ENCODE data around the gene KRTAP5-1.

DNA sequence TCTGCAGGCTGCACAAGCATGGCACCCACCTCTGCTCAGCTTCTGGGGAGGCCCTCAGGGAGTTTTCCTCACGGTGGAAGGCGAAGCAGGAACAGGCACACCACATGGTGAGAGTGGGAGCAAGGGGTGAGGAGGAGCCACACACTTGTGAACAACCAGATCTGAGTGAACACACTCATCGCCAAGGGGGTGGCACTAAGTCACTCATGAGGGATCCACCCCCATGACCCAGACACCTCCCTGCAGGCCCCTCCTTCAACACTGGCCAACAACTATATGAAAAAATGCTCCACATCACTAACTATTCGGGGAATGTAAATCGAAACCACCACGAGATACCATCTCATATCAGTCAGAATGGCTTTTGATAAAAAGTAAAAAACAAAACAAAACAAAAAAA lies 13.7 kb upstream of the KRTAP5-1 start:
- TF ChIP-seq, protein P1, sequence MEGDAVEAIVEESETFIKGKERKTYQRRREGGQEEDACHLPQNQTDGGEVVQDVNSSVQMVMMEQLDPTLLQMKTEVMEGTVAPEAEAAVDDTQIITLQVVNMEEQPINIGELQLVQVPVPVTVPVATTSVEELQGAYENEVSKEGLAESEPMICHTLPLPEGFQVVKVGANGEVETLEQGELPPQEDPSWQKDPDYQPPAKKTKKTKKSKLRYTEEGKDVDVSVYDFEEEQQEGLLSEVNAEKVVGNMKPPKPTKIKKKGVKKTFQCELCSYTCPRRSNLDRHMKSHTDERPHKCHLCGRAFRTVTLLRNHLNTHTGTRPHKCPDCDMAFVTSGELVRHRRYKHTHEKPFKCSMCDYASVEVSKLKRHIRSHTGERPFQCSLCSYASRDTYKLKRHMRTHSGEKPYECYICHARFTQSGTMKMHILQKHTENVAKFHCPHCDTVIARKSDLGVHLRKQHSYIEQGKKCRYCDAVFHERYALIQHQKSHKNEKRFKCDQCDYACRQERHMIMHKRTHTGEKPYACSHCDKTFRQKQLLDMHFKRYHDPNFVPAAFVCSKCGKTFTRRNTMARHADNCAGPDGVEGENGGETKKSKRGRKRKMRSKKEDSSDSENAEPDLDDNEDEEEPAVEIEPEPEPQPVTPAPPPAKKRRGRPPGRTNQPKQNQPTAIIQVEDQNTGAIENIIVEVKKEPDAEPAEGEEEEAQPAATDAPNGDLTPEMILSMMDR (optimal IDR thresholded peaks at IDR 0.05 in 1 of 3, IDR thresholded peaks at IDR 0.05 in 1 of 3, conservative IDR thresholded peaks at IDR 0.05 in 1 of 3; ENCODE audit: extremely low read depth in 1 of 3, insufficient read depth in 2 of 3, low read length in 3 of 3): no peak
- TF ChIP-seq EZH2 (IDR thresholded peaks at IDR 0.05; ENCODE audit: low read length): no peak
